Muscle layer of duodenum (tissue), 2 donors: ENCODE results near the gene VEZT.

Experiments
- H3K27ac ChIP-seq: one replicate; pipeline ENCODE4 v1.7.0; 2013; ENCODE audit warnings: mild to moderate bottlenecking, low read length
- H3K27me3 ChIP-seq: one replicate; pipeline ENCODE4 v1.7.0; 2013; ENCODE audit warnings: low read depth, mild to moderate bottlenecking, control low read depth, low read length
- H3K36me3 ChIP-seq, 2 donors: one replicate each; pipeline ENCODE4 v1.7.0; 2013; ENCODE audit warnings: low read length in 2 of 2, control low read depth in 1 of 2, mild to moderate bottlenecking in 1 of 2; ENCODE audit not compliant: insufficient read depth in 2 of 2, control insufficient read depth in 1 of 2
- H3K4me1 ChIP-seq, 2 donors: one replicate each; pipeline ENCODE4 v1.7.0; 2013; ENCODE audit warnings: low read length in 2 of 2, mild to moderate bottlenecking in 2 of 2, control low read depth in 1 of 2, moderate library complexity in 1 of 2; ENCODE audit not compliant: insufficient read depth in 2 of 2, control insufficient read depth in 1 of 2
- H3K4me3 ChIP-seq, 2 donors: one replicate each; pipeline ENCODE4 v1.7.0; 2013; ENCODE audit warnings: low read length in 2 of 2, low read depth in 1 of 2, mild to moderate bottlenecking in 1 of 2
- H3K9me3 ChIP-seq, 2 donors: one replicate each; pipeline ENCODE4 v1.7.0; 2013; ENCODE audit warnings: low read length in 2 of 2, control low read depth in 1 of 2, mild to moderate bottlenecking in 1 of 2; ENCODE audit not compliant: control insufficient read depth in 1 of 2
- donor health status: healthy.

Gene VEZT

GRCh38 chr12:95325501-95325900 lies 107.9 kb downstream of the VEZT start:
- Histone ChIP-seq H3K4me1 (no peaks in the 10 kb centered on the region), H3K27me3 (no peaks in the 10 kb centered on the region), H3K27ac (no peak overlapping the region), H3K9me3 (no peaks in the 10 kb centered on the region), H3K36me3 (no peaks in the 10 kb centered on the region), H3K4me3 (no peak overlapping the region)

- Histone ChIP-seq H3K27me3 (no peaks in the 10 kb centered on the region), H3K27ac (no peak overlapping the region), H3K4me3 (no peak overlapping the region), H3K4me1 (no peaks in the 10 kb centered on the region), H3K9me3 (no peaks in the 10 kb centered on the region), H3K36me3 (no peaks in the 10 kb centered on the region)
Observed at GRCh38 chr12:95326445-95326844, 108.8 kb downstream of the VEZT start.

GRCh38 chr12:95326855-95327254 lies 109.2 kb downstream of the VEZT start:
- Histone ChIP-seq H3K36me3 (no peaks in the 10 kb centered on the region), H3K27ac (no peak overlapping the region), H3K4me1 (no peaks in the 10 kb centered on the region), H3K27me3 (no peaks in the 10 kb centered on the region), H3K4me3 (no peak overlapping the region), H3K9me3 (no peaks in the 10 kb centered on the region)

GRCh38 chr12:95328708-95329107 lies 111.1 kb downstream of the VEZT start:
- Histone ChIP-seq H3K9me3 (no peaks in the 10 kb centered on the region), H3K4me3 (no peak overlapping the region), H3K36me3 (no peaks in the 10 kb centered on the region), H3K4me1 (no peaks in the 10 kb centered on the region), H3K27ac (no peak overlapping the region), H3K27me3 (no peaks in the 10 kb centered on the region)

GRCh38 chr12:95335948-95336347 lies 118.3 kb downstream of the VEZT start:
- H3K27ac ChIP-seq: peak overlapping the region; percentile 46
- H3K4me3 ChIP-seq: peak overlapping the region; percentile 0 to 28

GRCh38 chr12:95336387-95337067 lies 118.9 kb downstream of the VEZT start:
- peaks cover 0 to 19% of the 10 kb centered on the region in 2 donors for H3K4me1 ChIP-seq
- peak overlapping the region; percentile 46 for H3K27ac ChIP-seq
- H3K9me3 ChIP-seq: no peaks in the 10 kb centered on the region
- no peaks in the 10 kb centered on the region for H3K36me3 ChIP-seq
- H3K27me3 ChIP-seq: no peaks in the 10 kb centered on the region
- H3K4me3 ChIP-seq: peak overlapping the region; percentile 0 to 28

More at GRCh38 chr12:95335948-95336347, 118.3 kb downstream of the VEZT start:
- Histone ChIP-seq H3K36me3 (no peaks in the 10 kb centered on the region), H3K27me3 (no peaks in the 10 kb centered on the region), H3K4me1 (peaks cover 0 to 19% of the 10 kb centered on the region in 2 donors), H3K9me3 (no peaks in the 10 kb centered on the region)

- Histone ChIP-seq H3K4me3 (no peak overlapping the region), H3K36me3 (no peaks in the 10 kb centered on the region), H3K27ac (no peak overlapping the region), H3K4me1 (peaks cover 0 to 19% of the 10 kb centered on the region in 2 donors), H3K9me3 (no peaks in the 10 kb centered on the region), H3K27me3 (no peaks in the 10 kb centered on the region)
Observed at GRCh38 chr12:95337146-95337545, 119.5 kb downstream of the VEZT start.

GRCh38 chr12:95339086-95339788 lies 121.6 kb downstream of the VEZT start:
- H3K27ac ChIP-seq: no peak overlapping the region
- no peaks in the 10 kb centered on the region for H3K9me3 ChIP-seq
- no peak overlapping the region for H3K4me3 ChIP-seq
- H3K4me1 ChIP-seq: peaks cover 0 to 16% of the 10 kb centered on the region in 2 donors
- no peaks in the 10 kb centered on the region for H3K36me3 ChIP-seq
- no peaks in the 10 kb centered on the region for H3K27me3 ChIP-seq

- no peaks in the 10 kb centered on the region for H3K9me3 ChIP-seq
- no peak overlapping the region for H3K4me3 ChIP-seq
- no peaks in the 10 kb centered on the region for H3K36me3 ChIP-seq
- H3K27me3 ChIP-seq: no peaks in the 10 kb centered on the region
- H3K4me1 ChIP-seq: no peaks in the 10 kb centered on the region
- no peak overlapping the region for H3K27ac ChIP-seq
Observed at GRCh38 chr12:95342008-95342407, 124.4 kb downstream of the VEZT start.

GRCh38 chr12:95343461-95344230 lies 126.0 kb downstream of the VEZT start:
- no peak overlapping the region for H3K4me3 ChIP-seq
- no peak overlapping the region for H3K27ac ChIP-seq
- no peaks in the 10 kb centered on the region for H3K9me3 ChIP-seq

GRCh38 chr12:95349291-95349690 lies 131.7 kb downstream of the VEZT start:
- no peak overlapping the region for H3K27ac ChIP-seq
- no peaks in the 10 kb centered on the region for H3K9me3 ChIP-seq
- no peaks in the 10 kb centered on the region for H3K27me3 ChIP-seq
- H3K36me3 ChIP-seq: no peaks in the 10 kb centered on the region
- no peaks in the 10 kb centered on the region for H3K4me1 ChIP-seq
- H3K4me3 ChIP-seq: no peak overlapping the region

More at GRCh38 chr12:95343461-95344230, 126.0 kb downstream of the VEZT start:
- no peaks in the 10 kb centered on the region for H3K27me3 ChIP-seq
- H3K4me1 ChIP-seq: no peaks in the 10 kb centered on the region
- H3K36me3 ChIP-seq: no peaks in the 10 kb centered on the region
